ES-I3 (cell line): ENCODE measurements around the gene MOB4.

Experiments used
- H3K36me3 ChIP-seq: 2 replicates; pipeline ENCODE4 v1.6.1; 2013; ENCODE audit warnings: mild to moderate bottlenecking, low read length, control low read depth, moderate library complexity; ENCODE audit not compliant: insufficient read depth
- H3K4me1 ChIP-seq: 2 replicates; pipeline ENCODE4 v1.6.1; 2013; ENCODE audit warnings: mild to moderate bottlenecking, control low read depth, low read length; ENCODE audit not compliant: insufficient read depth
- H3K9ac ChIP-seq: 2 replicates; pipeline ENCODE4 v1.6.1; 2013; ENCODE audit warnings: low read depth, mild to moderate bottlenecking, low read length, moderate library complexity
- H3K9me3 ChIP-seq: 2 replicates; pipeline ENCODE4 v1.6.1; 2013; ENCODE audit warnings: mild to moderate bottlenecking, low read length, moderate library complexity; ENCODE audit not compliant: control insufficient read depth, insufficient read depth

The MOB4 gene

DNA sequence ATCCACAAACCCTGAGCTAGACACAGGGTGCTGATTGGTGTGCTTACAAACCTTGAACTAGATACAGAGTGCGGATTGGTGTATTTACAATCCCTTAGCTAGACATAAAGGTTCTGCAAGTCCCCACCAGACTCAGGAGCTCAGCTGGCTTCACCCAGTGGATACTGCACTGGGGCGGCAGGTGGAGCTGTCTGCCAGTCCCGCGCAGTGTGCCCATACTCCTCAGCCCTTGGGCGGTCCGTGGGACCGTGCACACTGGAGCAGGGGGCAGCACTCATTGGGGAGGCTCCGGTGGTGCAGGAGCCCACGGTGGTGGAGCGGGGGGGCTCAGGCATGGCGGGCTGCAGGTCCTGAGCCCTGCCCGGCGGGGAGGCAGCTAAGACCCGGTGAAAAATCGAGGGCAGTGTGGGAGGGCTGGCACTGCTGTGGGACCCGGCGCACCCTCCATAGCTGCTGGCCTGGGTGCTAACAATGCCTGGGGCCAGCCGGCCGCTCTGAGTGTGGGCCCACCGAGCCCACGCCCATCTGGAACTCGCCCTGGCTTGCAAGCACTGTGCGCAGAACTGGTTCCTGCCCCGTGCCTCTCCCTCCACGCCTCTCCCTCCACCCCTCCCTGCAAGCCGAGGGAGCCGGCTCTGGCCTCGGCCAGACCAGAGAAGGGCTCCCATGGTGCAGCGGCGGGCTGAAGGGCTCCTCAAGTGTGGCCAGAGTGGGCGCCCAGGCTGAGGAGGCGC, 75.6 kb downstream of the MOB4 start:
- Histone ChIP-seq H3K9ac (no peak overlapping the region), H3K9me3 (peaks cover 9% of the 10 kb centered on the region), H3K4me1 (peaks cover 16% of the 10 kb centered on the region), H3K36me3 (no peaks in the 10 kb centered on the region; the same call in 1 of the 2 replicates)

DNA sequence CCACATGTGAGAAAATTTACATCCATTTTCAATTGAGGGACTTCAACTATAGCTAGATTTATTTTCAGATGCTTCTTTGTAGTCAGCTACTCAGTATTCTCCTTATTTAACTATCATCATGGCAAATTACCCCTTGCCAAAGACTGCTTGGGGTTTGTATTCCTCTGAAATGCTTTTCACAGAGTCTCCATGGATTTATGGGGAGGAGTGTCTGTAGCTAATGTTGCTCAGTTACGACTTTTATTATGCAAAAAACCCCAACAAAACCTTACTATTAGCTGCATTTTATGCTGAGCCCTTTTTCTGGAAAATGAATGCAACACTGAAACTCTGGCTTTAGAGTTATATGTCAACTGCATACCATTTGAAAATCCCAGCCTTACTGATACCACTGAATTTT, 80.9 kb downstream of the MOB4 start:
- Histone ChIP-seq H3K4me1 (peaks cover 13% of the 10 kb centered on the region), H3K36me3 (no peaks in the 10 kb centered on the region; the same call in 1 of the 2 replicates), H3K9ac (no peak overlapping the region), H3K9me3 (peaks cover 5% of the 10 kb centered on the region)

DNA sequence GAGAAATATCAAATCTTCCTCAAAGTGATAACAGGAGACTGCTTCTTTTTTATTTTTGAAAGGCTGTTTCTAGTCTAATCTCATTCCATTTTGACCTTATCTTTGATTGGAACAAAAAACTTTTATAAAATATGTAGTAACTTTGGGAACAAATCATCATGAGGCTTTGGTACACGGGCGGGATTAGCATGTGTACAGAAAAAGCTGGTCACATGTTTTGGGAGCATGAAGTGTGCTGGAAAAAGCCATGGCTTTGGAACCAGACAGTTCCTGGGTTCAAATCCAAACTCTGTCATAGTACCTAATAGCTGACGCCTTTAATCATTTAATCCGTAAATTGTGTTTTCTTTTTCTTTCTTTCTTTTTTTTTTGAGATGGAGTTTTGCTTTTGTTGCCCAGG, 81.3 kb downstream of the MOB4 start:
- Histone ChIP-seq H3K9me3 (peaks cover 5% of the 10 kb centered on the region), H3K9ac (no peak overlapping the region), H3K36me3 (no peaks in the 10 kb centered on the region; the same call in 1 of the 2 replicates), H3K4me1 (peaks cover 13% of the 10 kb centered on the region)

DNA sequence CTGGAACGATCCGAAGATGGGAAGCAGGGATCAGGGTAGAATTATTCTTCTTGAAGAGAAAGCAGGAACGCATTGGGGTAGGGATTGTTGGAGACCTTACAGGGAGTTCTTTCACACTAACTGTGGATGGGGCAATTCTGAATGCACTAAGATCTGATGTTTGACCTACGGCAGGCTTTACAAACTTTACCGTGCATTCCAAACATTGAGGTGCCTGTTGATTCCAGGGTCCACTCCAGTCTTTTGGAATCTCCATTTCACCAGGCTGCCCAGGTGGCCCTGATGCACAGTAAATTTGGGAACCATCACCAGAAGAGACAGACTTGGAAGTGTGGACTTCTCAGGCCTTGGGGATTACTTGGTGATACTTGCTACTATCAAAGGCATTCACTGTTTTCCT, 82.6 kb downstream of the MOB4 start:
- Histone ChIP-seq H3K4me1 (peaks cover 13% of the 10 kb centered on the region), H3K36me3 (no peaks in the 10 kb centered on the region; the same call in 1 of the 2 replicates), H3K9ac (no peak overlapping the region), H3K9me3 (peaks cover 5% of the 10 kb centered on the region)

DNA sequence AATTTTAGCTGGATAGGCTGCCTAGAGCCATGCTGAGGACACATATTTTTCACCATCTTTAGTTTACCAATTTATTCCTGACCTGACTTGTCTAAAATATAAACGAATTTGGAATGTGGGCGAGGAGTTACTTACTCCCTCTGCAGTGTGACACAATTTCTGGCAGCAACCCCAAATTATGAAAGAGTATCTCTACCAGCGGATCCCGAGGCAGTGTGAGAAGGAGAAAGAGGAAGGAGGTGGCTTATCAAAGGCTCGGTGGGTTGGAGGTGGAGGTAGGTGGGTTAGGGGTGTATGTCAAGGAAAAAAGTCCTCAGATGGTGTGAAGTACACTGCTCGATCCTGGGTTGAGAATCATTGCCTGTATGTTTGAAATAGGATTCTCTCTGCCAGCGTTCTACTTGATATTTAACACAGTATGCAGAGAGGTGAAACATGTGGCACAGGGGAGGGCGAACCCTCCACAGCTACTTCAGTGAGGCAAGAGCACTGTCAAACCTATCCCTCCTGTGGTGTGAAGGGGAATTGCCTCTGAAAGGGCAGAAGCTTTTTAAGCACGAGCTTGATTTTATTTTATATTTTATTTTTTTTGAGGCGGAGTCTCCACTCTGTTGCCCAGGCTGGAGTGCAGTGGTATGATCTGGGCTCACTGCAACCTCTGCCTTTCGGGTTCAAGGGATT, 83.6 kb downstream of the MOB4 start:
- no peak overlapping the region for H3K9ac ChIP-seq
- H3K9me3 ChIP-seq = peaks cover 5% of the 10 kb centered on the region
- no peaks in the 10 kb centered on the region; the same call in 1 of the 2 replicates for H3K36me3 ChIP-seq
- H3K4me1 ChIP-seq = peaks cover 13% of the 10 kb centered on the region

DNA sequence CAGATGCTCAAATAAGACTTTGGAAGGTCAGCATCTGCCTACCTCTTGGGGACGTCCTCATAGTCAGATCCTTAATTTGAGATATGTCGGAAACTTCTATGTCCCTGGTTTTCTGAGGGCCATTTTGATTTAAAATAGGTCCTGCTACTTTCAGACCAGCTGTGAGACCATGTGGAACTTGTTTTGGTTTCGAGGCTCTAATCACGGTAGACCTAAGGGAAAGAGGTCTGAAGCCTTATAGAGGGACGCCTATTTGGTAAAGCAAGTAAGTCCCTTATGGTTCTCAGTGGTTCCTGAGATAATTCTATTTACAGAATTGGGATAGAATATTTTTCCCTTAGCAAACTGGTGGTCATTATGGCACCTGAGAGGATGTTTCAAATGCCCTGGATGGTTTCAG, 84.4 kb downstream of the MOB4 start:
- peaks cover 5% of the 10 kb centered on the region for H3K9me3 ChIP-seq
- H3K9ac ChIP-seq = no peak overlapping the region
- H3K4me1 ChIP-seq = peaks cover 13% of the 10 kb centered on the region
- no peaks in the 10 kb centered on the region; the same call in 1 of the 2 replicates for H3K36me3 ChIP-seq

DNA sequence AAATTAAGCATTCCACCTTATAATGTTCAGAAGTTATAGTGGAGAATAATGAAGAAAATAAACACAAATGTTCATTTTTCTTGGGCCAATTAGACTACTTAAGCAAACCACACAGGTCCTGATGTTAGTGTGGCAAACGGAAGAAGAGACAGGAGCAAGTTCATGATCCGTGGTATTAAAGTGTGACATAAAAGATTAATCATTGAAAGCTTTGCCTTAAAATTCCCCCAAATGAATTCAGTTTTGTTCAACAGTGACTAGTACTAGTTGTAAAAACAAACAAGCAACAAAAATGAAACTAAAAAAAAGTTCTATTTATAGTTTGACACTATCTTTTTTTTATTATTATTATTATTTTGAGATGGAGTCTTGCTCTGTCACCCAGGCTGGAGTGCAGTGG, 85.9 kb downstream of the MOB4 start:
- Histone ChIP-seq H3K9ac (no peak overlapping the region), H3K4me1 (peaks cover 9% of the 10 kb centered on the region), H3K9me3 (no peaks in the 10 kb centered on the region), H3K36me3 (no peaks in the 10 kb centered on the region; the same call in 1 of the 2 replicates)
